Measurements from ENCODE around the gene PRKCA. TPM values are rescaled to one million over a fixed set of nuclear protein-coding genes. Genes with fewer than 3 reads are reported as not detected.

PRKCA gene
- polyA plus RNA-seq, 2 of the 4 experiments (the other 2 are of a cell fraction): 28.8 to 65.0 TPM

- Histone ChIP-seq H3K27ac (peak overlapping the region; percentile 67 to 83), H3K4me2 (peak overlapping the region; percentile 66), H3K4me1 (peaks cover 48% of the 10 kb centered on the region), H3K4me3 (no peak overlapping the region), H3K9me3 (peaks cover 10% of the 10 kb centered on the region; the same call in 1 of the 3 replicates)
- DNase-seq (ENCODE audit: low read depth in 1 of 2, low spot score in 1 of 2): no peak
- 57% methylated on average over 8 of the region's 8 CpGs for WGBS (ENCODE audit: missing lambda C conversion rate)
- ChIA-PET CTCF (interaction anchor here (0.6 to 1.7 kb wide), 6 partner anchors 9 to 237 kb away, joined by 3 to 6 read pairs (median 4); no protein-coding TSS in a partner anchor), POLR2A (interaction anchor here (0.8 kb wide), 1 partner anchor 34 kb away, joined by 3 read pairs; no protein-coding TSS in a partner anchor)
- no peak for FAIRE-seq
- TF ChIP-seq REST (IDR thresholded peaks at IDR 0.05): no peak
- TF ChIP-seq GATA3 (IDR thresholded peaks at IDR 0.05; ENCODE audit: borderline replicate concordance): no peak
- TF ChIP-seq ZC3H11A (IDR thresholded peaks at IDR 0.05): no peak
- TF ChIP-seq MYC (IDR thresholded peaks at IDR 0.05; ENCODE audit: borderline replicate concordance, low read length): peak; percentile 34; the same call in 1 of the 2 replicates
- TF ChIP-seq CHD4 (IDR thresholded peaks at IDR 0.05; ENCODE audit: borderline replicate concordance): no peak
- ATAC-seq: peak; percentile 15 to 40; a peak in 3 of 6 replicates
These were observed 239.2 kb downstream of the PRKCA start for GRCh38 chr17:66541461-66542128.

- DNase-seq (ENCODE audit: low read depth in 1 of 2, low spot score in 1 of 2) (no peak), FAIRE-seq (peak; percentile 7), ATAC-seq (peak; percentile 68)
- TF ChIP-seq ZSCAN20 (CRISPR knock-in tag; IDR thresholded peaks at IDR 0.05) (no peak), JUN (IDR thresholded peaks at IDR 0.05) (no peak), HDAC2 (IDR thresholded peaks at IDR 0.05) (no peak), ZC3H11A (IDR thresholded peaks at IDR 0.05) (no peak)
- ChIA-PET POLR2A (interaction anchor here (0.8 kb wide), 1 partner anchor 35 kb away, joined by 3 read pairs; no protein-coding TSS in a partner anchor), CTCF (interaction anchor here (0.7 to 1.5 kb wide), 6 partner anchors 8 to 82 kb away, joined by 3 to 6 read pairs (median 3); no protein-coding TSS in a partner anchor)
- peak overlapping the region; percentile 67 to 83 for H3K27ac ChIP-seq
- 35% methylated on average over 4 of the region's 4 CpGs for WGBS (ENCODE audit: missing lambda C conversion rate)
- peak overlapping the region; percentile 66 for H3K4me2 ChIP-seq
- H3K9me3 ChIP-seq: peaks cover 10% of the 10 kb centered on the region; the same call in 1 of the 3 replicates
- H3K4me1 ChIP-seq: peaks cover 55% of the 10 kb centered on the region
- no peak overlapping the region for H3K4me3 ChIP-seq
These were observed 239.9 kb downstream of the PRKCA start for GRCh38 chr17:66542129-66542966.

GRCh38 chr17:66542967-66543520 lies 240.6 kb downstream of the PRKCA start:
- no peak for ATAC-seq
- Histone ChIP-seq H3K4me3 (no peak overlapping the region), H3K4me1 (peaks cover 62% of the 10 kb centered on the region), H3K27ac (peak overlapping the region; percentile 67 to 78), H3K9me3 (peaks cover 10% of the 10 kb centered on the region; the same call in 1 of the 3 replicates), H3K4me2 (peak overlapping the region; percentile 66)
- POLR2A ChIA-PET: no interaction called here
- CTCF ChIA-PET: interaction anchor here (0.7 to 1.4 kb wide), 5 partner anchors 9 to 31 kb away, joined by 3 read pairs; no protein-coding TSS in a partner anchor
- DNase-seq (ENCODE audit: low read depth in 1 of 2, low spot score in 1 of 2): no peak
- TF ChIP-seq EHMT2 (IDR thresholded peaks at IDR 0.05; ENCODE audit: low read depth) (no peak), JUNB (IDR thresholded peaks at IDR 0.05) (no peak), PBX3 (IDR thresholded peaks at IDR 0.05) (no peak), GATA3 (IDR thresholded peaks at IDR 0.05; ENCODE audit: borderline replicate concordance) (peak; percentile 27; the same call in 1 of the 2 replicates), PHF8 (IDR thresholded peaks at IDR 0.05; ENCODE audit: borderline replicate concordance, low read depth) (no peak)
- 35% methylated on average over 3 of the region's 3 CpGs for WGBS (ENCODE audit: missing lambda C conversion rate)
- FAIRE-seq: no peak
